Erythroblast (primary cell): ENCODE results near the gene NEDD4L.

Source experiments
- DNase-seq, 2 experiments: peaks; one replicate each; lab custom pipeline; 2025; lab: John Stamatoyannopoulos, UW
- GATA1 ChIP-seq: IDR thresholded peaks from 2 replicates; pipeline ENCODE4 v1.6.1; 2011; ENCODE audit warnings: low read depth, mild to moderate bottlenecking, control low read depth, low read length, moderate library complexity
- POLR2A ChIP-seq: IDR thresholded peaks from 2 replicates; pipeline ENCODE4 v1.6.1; 2011; ENCODE audit warnings: mild to moderate bottlenecking, low read length

Gene NEDD4L

DNA sequence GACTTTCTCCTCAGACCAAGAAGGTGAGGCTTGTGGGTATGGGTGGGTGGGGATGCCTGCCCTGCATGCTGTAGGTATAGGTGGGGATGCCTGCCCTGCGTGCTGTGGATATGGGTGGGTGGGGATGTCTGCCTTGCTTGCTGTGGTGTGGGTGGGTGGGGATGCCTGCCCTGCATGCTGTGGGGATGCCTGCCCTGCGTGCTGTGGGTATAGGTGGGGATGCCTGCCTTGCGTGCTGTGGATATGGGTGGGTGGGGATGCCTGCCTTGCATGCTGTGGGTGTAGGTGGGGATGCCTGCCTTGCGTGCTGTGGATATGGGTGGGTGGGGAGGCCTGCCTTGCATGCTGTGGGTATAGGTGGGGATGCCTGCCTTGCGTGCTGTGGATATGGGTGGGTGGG is 278.4 kb downstream of the NEDD4L start:
- no peak for DNase-seq
- no peak for TF ChIP-seq GATA1
- no peak for TF ChIP-seq POLR2A

DNA sequence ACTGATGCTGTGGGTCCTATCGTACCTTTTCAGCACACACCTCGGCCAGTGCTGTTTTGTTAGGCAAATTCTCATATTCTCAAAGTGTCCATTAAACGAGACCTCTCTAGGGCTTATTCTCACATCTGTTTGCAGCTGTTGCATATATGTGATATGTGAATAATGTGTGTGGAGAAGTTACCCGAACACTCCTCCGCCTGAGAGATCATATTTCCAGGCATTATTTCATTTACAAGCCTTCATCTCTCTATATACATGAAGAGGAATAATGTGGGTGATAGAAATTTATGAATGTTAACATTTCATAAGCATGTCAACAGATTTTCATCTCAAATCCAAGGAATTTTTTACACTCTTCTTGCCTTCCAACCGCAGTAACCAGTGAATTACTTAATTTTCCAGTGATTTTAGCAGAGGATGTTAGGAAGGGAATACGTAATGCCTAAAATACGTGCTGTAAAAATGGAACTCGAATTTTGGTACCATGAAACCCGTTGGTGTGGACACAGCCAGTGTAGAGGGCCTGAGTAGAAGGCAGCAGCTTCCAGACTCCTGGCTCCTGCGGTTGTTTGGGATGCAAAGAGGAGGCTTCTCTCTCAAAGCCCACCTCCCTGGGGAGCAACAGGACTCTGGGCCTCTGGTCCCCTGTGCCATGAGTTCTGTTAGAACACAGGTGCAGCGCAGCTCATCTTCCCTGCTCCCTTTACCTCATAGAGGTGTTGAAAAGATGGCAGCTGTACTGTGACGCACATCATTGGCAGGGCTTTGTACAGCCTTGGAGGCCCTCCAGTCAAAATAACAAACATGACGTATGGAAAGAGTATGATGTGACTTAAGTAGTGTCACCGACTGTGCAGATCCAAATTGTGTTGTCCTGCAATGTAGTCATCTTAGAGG is 280.1 kb downstream of the NEDD4L start:
- DNase-seq, result no peak
- TF ChIP-seq POLR2A, result no peak
- no peak for TF ChIP-seq GATA1

DNA sequence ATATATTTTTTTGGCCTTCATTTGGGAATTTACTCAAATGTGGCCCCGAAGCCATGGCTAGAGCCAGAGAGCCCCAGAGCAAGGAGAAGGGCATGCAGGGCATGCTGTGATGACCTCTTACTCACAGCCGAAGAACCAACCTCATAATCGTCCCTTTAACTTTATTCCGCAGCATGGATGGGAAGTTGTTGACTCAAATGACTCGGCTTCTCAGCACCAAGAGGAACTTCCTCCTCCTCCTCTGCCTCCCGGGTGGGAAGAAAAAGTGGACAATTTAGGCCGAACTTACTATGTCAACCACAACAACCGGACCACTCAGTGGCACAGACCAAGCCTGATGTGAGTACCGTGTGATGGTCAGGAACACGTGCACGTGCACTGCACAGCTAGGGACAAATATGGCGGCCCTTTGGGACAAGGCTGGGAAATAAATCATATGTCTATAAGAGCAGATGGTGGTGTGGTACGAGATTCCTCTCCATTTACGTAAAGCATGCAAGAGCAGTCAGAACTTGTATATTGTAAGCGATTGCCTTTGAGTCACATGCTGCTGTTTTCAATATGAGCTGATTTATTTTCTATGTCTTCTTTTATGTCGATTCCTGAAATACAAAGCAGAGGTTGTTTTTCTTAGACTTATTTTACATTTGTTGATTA is 280.9 kb downstream of the NEDD4L start:
- TF ChIP-seq POLR2A (no peak), GATA1 (no peak)
- no peak for DNase-seq

DNA sequence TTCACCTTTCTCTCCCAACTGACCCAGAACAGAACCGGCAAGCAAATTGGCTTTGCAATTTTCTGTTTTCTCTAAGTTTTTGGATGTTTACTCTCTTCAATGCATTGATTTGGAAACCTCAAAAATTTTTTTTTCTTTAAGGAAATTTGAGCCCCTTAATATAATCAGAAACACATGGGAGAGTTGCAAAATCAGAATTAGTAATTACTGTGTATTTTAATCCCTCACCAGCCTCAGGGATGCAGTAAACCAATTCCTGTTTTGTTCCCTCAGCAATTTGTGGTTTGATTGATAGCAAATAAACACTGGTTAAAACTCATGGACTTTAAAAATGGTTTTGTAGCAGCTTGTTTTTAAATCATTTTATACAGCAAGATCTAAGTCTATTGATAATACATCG is 281.5 kb downstream of the NEDD4L start:
- TF ChIP-seq GATA1 (no peak), POLR2A (no peak)

DNA sequence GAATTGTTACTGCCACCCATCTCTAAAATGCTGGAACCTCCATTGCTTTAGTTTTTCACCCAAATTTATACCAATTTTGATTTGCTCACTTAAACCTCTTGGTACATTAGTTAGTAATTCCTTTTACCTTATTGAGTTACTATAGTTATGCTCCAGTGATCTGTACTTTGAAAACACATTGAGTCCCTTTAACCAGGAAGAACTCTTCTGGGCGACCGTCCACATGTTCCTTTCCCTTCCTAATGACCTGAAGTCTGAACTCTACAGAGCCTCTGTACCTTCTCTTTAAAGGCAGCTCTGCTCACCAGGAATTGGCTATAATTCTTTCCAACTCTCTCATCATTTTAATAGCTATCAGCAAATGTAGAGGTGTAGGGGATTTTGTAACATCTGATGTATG is 290.0 kb downstream of the NEDD4L start:
- DNase-seq, result no peak
- TF ChIP-seq GATA1, result no peak
- no peak for TF ChIP-seq POLR2A

More for the DNA sequence above, 281.5 kb downstream of the NEDD4L start:
- no peak for DNase-seq

DNA sequence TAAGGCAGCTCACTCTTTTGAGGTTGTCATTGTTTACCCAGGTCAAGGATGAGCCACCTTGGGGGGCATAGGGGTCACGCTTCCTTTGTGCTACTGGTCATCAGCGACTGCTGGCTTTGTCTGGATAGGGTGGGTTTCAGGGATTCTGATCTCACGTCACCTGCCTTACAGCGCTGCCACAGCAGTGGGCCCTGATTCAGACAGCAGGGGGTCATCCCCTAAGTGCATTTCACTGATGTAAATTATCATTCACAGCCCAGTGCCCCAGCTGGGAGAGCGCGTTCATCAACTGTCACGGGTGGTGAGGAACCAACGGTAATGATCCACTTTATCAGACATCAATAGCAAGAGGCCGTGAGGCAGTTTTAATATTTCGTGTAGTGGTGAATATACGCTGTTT is 291.2 kb downstream of the NEDD4L start:
- TF ChIP-seq POLR2A (no peak), GATA1 (no peak)

DNA sequence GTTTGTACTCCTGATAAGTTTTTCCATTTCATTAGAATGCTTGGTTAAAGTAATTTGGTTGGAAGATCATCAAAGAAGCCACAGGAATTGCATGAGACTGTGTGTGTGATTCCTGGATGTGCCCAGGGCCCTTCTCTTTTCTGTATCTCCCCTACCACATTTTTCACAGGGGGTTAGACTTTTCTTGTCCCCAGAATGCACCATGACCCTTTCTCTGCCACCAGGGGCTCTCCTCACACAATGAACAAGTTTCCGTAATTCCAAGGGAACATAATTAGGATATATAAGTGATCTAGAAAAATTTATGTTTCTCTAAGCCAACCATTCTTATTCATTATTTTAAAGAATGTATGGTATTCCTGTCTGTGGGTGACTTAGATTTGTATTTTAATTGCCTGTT is 291.8 kb downstream of the NEDD4L start:
- DNase-seq, result no peak

More for the DNA sequence above, 291.2 kb downstream of the NEDD4L start:
- DNase-seq, result no peak

DNA sequence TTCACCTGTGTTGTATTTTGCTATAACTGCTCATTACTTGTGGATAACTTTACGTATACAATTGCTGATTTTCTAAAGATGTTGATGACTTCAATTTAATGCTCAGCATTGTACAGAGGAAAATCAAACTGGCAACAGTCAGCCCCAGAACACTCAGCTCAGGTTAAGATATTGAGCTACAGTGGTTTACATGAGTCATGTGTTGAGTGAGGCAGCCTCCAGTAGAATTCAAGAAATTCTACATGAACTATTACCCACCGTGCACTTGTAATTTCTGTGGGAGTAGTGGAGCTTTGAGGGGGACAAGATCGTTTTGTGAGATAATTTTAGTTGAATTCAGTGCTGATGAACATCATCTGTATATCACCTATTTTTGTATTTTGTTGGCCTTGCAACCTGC is 292.6 kb downstream of the NEDD4L start:
- DNase-seq, result no peak
- TF ChIP-seq GATA1 (no peak), POLR2A (no peak)

More for the DNA sequence above, 291.8 kb downstream of the NEDD4L start:
- TF ChIP-seq POLR2A (no peak), GATA1 (no peak)

DNA sequence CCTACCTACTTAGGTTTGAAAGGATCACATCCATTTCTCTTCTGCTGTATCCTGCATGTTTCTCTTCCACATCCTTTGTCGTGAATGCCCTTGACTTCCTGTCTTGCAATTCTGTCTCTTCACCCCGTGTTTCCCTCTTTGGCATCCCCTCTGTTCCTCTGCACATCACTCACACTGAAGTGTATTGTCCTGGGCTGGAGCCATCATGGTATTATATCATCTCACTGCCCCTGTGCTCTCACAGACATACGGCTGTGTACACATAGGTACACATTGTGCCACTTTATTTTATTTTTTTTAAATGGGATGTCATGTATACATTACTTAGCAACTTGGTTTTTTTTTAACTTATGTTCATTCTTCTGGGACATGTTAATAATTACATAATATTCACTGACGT is 293.3 kb downstream of the NEDD4L start:
- TF ChIP-seq POLR2A, result no peak
- TF ChIP-seq GATA1, result no peak
- no peak for DNase-seq

DNA sequence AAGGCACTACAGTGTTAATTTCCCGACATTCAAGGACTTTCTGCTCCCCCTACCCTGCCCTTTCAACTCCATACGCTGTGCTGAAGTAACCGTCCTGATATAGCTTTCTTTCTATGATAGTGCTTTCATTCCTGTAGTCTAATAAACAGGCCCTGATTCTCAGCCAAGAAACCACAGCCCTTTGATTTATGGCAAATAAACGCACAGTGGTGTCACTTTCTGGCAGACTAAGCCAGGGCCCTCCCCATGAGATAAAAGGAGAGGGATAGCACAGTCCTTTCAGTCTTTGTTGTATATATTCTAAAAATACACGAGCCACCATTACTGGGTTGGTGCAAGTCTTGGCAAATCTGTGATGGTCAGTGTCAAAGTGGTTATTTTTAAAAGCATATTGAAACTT is 293.7 kb downstream of the NEDD4L start:
- TF ChIP-seq GATA1 (no peak), POLR2A (no peak)
- no peak for DNase-seq

DNA sequence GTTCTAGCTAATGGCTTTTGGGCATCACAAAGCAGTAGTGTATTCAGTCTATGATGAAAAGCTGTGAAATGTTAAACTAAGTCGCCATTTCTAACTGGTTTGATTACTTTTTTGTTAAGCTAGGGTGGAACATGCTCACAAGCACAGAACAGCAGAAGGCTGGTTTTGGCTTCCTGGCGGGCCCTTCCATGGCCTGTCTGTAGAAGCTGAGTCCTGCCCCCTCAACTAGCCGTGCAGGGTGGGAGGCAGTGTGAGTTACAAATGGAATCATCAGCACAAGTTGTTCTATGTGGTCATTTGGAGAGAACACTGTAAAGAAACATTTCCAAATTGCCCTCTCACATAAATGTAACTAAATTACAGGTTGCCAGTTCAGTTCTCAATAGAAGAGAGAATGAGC is 294.1 kb downstream of the NEDD4L start:
- DNase-seq, result no peak
- TF ChIP-seq GATA1 (no peak), POLR2A (no peak)

DNA sequence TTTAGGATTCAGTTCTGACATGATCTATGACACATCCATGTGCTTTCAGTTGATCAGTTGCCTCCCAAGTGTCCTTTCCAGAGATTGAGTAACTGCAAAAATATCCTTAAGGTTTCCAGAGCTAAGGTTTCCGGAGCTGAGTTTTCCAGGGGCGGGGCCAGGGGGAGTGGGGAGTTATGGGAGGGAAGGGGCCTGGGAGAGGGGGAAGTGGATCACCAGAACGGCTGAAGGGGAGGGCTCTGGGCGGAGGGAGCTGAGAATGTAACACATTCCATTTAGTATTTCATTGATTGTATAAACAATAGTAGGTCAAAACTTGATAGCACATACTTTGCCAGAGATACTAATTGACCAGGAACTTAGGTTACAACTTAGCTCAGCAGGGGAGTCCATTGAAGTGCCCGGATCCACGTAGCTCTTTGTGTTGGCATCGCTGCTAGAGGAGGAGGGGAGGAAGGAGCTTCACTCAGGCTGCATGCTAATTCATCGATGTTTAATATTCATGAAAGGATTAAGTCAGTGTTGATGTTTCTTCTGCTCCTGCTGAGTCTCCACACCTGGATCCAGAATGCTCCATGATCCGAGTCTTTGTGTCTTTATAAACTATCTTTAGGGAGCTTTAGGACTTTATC is 295.1 kb downstream of the NEDD4L start:
- no peak for DNase-seq
- TF ChIP-seq POLR2A (no peak), GATA1 (no peak)

DNA sequence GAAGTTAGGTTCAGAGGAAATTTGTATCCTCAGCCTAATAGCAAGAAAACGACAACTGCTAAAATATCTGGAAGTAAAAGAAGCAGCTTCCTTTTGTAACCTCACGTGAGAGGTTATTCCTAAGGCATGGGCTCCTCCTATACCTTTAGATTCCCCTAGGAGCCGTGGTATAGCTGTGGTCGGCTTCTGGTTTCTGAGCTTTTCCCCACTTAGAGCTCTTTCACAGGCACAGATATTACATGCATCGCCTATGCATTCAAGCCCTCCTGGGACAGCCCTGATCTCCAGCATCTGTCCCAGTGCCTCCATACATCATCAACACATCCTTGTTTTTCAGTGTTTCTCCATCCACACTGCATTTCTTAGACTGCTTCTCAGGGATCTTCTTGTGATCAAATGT is 295.9 kb downstream of the NEDD4L start:
- TF ChIP-seq POLR2A (no peak), GATA1 (no peak)
- no peak for DNase-seq

DNA sequence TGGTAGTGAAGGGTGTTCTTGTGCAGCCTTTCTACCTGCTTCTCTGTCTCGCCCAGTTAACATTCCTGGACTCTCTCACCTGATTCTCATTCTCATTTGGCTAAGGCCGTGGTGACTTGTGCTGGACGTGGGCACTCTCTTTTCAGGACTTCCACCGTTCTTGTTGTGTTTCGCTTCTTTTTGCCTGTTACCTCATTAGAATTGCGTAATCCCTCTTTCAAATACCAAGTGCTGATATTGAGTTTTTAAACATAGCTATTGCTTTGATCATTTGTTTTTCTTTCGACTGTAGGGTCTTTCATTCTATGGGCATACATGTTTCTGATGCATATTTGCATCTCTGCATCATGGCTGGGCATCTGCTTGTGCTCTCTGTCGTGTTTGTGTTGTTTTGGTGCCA is 297.9 kb downstream of the NEDD4L start:
- DNase-seq, result no peak
- TF ChIP-seq POLR2A (no peak), GATA1 (no peak)
